ENCODE data around the gene RAD23A.

GRCh38 chr19:12990853-12991252 is 45.2 kb downstream of the RAD23A start:
- TF ChIP-seq CTCF (IDR thresholded peaks at IDR 0.05), result no peak
- no peak for TF ChIP-seq POLR2A (IDR thresholded peaks at IDR 0.05)

Data from body of pancreas (tissue), 4 donors.